B cell (primary cell): ENCODE measurements around the gene TTC23L. TPM values are rescaled to one million over a fixed set of nuclear protein-coding genes. Genes with fewer than 3 reads are reported as not detected.

Experiments used
- ATAC-seq: fragments of 200-7000 bp; cut with Tn5 transposase; one replicate; pipeline ENCODE4 v1.10.0; 2021; ENCODE audit warnings: low read depth, mild to moderate bottlenecking, moderate number of reproducible peaks, moderate library complexity
- CTCF ChIA-PET: fragments of 350-600 bp; sonication (Branson Sonifier 250); formaldehyde crosslinking; loops from one replicate; lab custom pipeline; 2021; ENCODE audit warnings: antibody characterized with exemption, inconsistent platforms; lab: Charles Lee
- POLR2A ChIA-PET: fragments of 350-600 bp; sonication (Branson Sonifier 250); formaldehyde crosslinking; loops from one replicate; lab custom pipeline; 2021; ENCODE audit warnings: antibody characterized with exemption; lab: Charles Lee
- DNase-seq: peaks from one replicate; pipeline ENCODE4 v3.0.0; 2013
- H2AFZ ChIP-seq: 2 replicates; pipeline ENCODE4 v1.6.1; 2012; ENCODE audit warnings: mild to moderate bottlenecking, low read depth, low read length; ENCODE audit not compliant: insufficient read depth, poor library complexity, severe bottlenecking
- H3K27ac ChIP-seq, 2 donors: 1 replicate in 1 of 2; 2 replicates in 1 of 2; pipeline ENCODE4 v1.5.1; 2012 to 2013; ENCODE audit warnings: low read length in 2 of 2, mild to moderate bottlenecking in 2 of 2, moderate library complexity in 1 of 2
- H3K27me3 ChIP-seq, 4 experiments: fragments of 200-600 bp in 1 of 4; sonication (generic) in 1 of 4; replicated peaks in 1 of 4; 1 replicate in 2 of 4; 2 replicates in 2 of 4; pipeline versions ENCODE4 v1.6.1 to v1.7.0; 2013 to 2016; ENCODE audit warnings: low read length in 3 of 4, mild to moderate bottlenecking in 2 of 4, mixed read lengths in 1 of 4, moderate library complexity in 1 of 4; ENCODE audit not compliant: insufficient read depth in 4 of 4, control insufficient read depth in 3 of 4; ENCODE audit errors: control extremely low read depth in 1 of 4
- H3K36me3 ChIP-seq, 2 experiments: replicated peaks in 1 of 2; 1 replicate in 1 of 2; 2 replicates in 1 of 2; pipeline versions ENCODE4 v1.6.1 to v1.7.1; 2013; ENCODE audit warnings: low read length in 1 of 2; ENCODE audit not compliant: insufficient read depth in 2 of 2, control insufficient read depth in 1 of 2; ENCODE audit errors: control extremely low read depth in 1 of 2, extremely low read depth in 1 of 2
- H3K4me1 ChIP-seq, 2 donors: fragments of 200-600 bp in 1 of 2; sonication (generic) in 1 of 2; 1 replicate in 1 of 2; 2 replicates in 1 of 2; pipeline versions ENCODE4 v1.5.1 to v1.6.1; 2013 to 2017; ENCODE audit warnings: low read length in 2 of 2; ENCODE audit not compliant: control insufficient read depth in 2 of 2, insufficient read depth in 2 of 2
- H3K4me2 ChIP-seq: replicated peaks from 2 replicates; pipeline ENCODE3; 2012; ENCODE audit warnings: mild to moderate bottlenecking, low read depth, low read length; ENCODE audit not compliant: poor library complexity, severe bottlenecking
- H3K4me3 ChIP-seq, 5 experiments: fragments of 200-600 bp in 1 of 5; sonication (generic) in 1 of 5; 1 replicate in 3 of 5; 2 replicates in 2 of 5; pipeline versions ENCODE4 v1.5.1 to v1.7.0; 2011 to 2016; ENCODE audit warnings: low read length in 4 of 5, mild to moderate bottlenecking in 4 of 5, low read depth in 2 of 5, control low read depth in 1 of 5, moderate library complexity in 1 of 5; ENCODE audit not compliant: insufficient read depth in 1 of 5; ENCODE audit errors: control extremely low read depth in 1 of 5, extremely low read depth in 1 of 5
- H3K79me2 ChIP-seq: fragments of 200-600 bp; sonication (generic); one replicate; pipeline ENCODE4 v1.6.0; 2016; ENCODE audit warnings: low read length; ENCODE audit not compliant: control insufficient read depth, insufficient read depth
- H3K9ac ChIP-seq: fragments of 200-600 bp; sonication (generic); 2 replicates; pipeline ENCODE4 v1.6.1; 2017; ENCODE audit warnings: mild to moderate bottlenecking, low read length, moderate library complexity
- H3K9me3 ChIP-seq, 3 donors: one replicate each; pipeline versions ENCODE4 v1.6.1 to v1.7.1; 2013; ENCODE audit warnings: low read length in 2 of 3; ENCODE audit not compliant: control insufficient read depth in 2 of 3, insufficient read depth in 1 of 3; ENCODE audit errors: control extremely low read depth in 1 of 3
- H4K20me1 ChIP-seq: 2 replicates; pipeline ENCODE4 v1.6.0; 2012; ENCODE audit warnings: mild to moderate bottlenecking, low read length; ENCODE audit not compliant: insufficient read depth, control insufficient read depth, poor library complexity, severe bottlenecking
- H3K27ac Mint-ChIP-seq: one replicate; pipeline ENCODE4 v1.8.0; 2021; ENCODE audit warnings: mixed read lengths
- H3K27me3 Mint-ChIP-seq: one replicate; pipeline ENCODE4 v1.8.0; 2021; ENCODE audit warnings: mixed read lengths
- H3K4me1 Mint-ChIP-seq: one replicate; pipeline ENCODE4 v1.8.0; 2021; ENCODE audit warnings: mixed read lengths
- H3K4me3 Mint-ChIP-seq: one replicate; pipeline ENCODE4 v1.8.0; 2021; ENCODE audit warnings: mixed read lengths
- H3K9me3 Mint-ChIP-seq: one replicate; pipeline ENCODE4 v1.8.0; 2022; ENCODE audit warnings: mixed read lengths; ENCODE audit not compliant: insufficient read depth
- CTCF ChIP-seq: fragments of 200-600 bp; IDR thresholded peaks from one replicate; pipeline ENCODE4 v1.8.0; 2022; ENCODE audit warnings: antibody characterized with exemption, mild to moderate bottlenecking
- EZH2 ChIP-seq: IDR thresholded peaks from 2 replicates; pipeline ENCODE4 v1.6.1; 2012; ENCODE audit warnings: borderline replicate concordance, low read depth, mild to moderate bottlenecking, moderate library complexity, low read length; ENCODE audit not compliant: insufficient read depth, poor library complexity, severe bottlenecking
- WGBS: methylation state at CpG from one replicate; pipeline ENCODE4 v1.1.5; 2013; ENCODE audit warnings: missing lambda C conversion rate; ENCODE audit not compliant: insufficient coverage; 5-methylcytosine and 5-hydroxymethylcytosine counted together
- intact Hi-C: fragments of 100-400 bp; cut with micrococcal nuclease; formaldehyde crosslinking; loops from one replicate; pipeline ENCODE4 v1.10.0; 2022
- polyA plus RNA-seq: library from polyadenylated mRNA; depleted of rRNA; stranded (reverse); fragments of >200 nt; gene quantifications from 2 replicates; pipeline ENCODE4 v1.2.3, GENCODE V29; 2012
- total RNA-seq, 2 donors: library from RNA; stranded (reverse); fragments of 120-200 nt in 1 of 2; gene quantifications; 1 replicate in 1 of 2; 2 replicates in 1 of 2; pipeline versions ENCODE4 v1.2.3 to v1.2.4, GENCODE V29; 2013 to 2022

TTC23L gene
- total and polyA plus RNA-seq, 2 donors (not counting 1 experiment from before 2014, with no cell fraction given), result 0.03 to 0.15 TPM

- 98% methylated on average over 6 of the region's 11 CpGs for WGBS
- Histone ChIP-seq H3K4me2 (no peak overlapping the region), H3K27ac (no peak overlapping the region), H3K4me3 (no peak overlapping the region), H3K79me2 (no peaks in the 10 kb centered on the region), H2AFZ (no peak overlapping the region), H3K36me3 (peaks cover 11 to 44% of the 10 kb centered on the region in 2 experiments), H3K27me3 (no peaks in the 10 kb centered on the region), H3K4me1 (no peaks in the 10 kb centered on the region), H4K20me1 (no peaks in the 10 kb centered on the region), H3K9me3 (no peaks in the 10 kb centered on the region), H3K9ac (no peak overlapping the region)
- ChIA-PET POLR2A (no interaction called here), CTCF (interaction anchor here (0.6 to 1.8 kb wide), 2 partner anchors 13 to 1801 kb away, joined by 3 to 4 read pairs; no protein-coding TSS in a partner anchor)
- intact Hi-C loops, result no loop called here
- no peak overlapping the region for H3K27ac Mint-ChIP-seq
- DNase-seq (no peak), ATAC-seq (no peak)
- no peaks in the 10 kb centered on the region for H3K4me1 Mint-ChIP-seq
- no peak for TF ChIP-seq CTCF
- TF ChIP-seq EZH2, result no peak
- no peaks in the 10 kb centered on the region for H3K9me3 Mint-ChIP-seq
- no peaks in the 10 kb centered on the region for H3K27me3 Mint-ChIP-seq
- H3K4me3 Mint-ChIP-seq, result no peak overlapping the region
These were observed 105.6 kb downstream of the TTC23L start for GRCh38 chr5:34944460-34945047.

Other genes starting within 250 kb of the TTC23L start
- 0.66 and 1.9 TPM in 2 replicates for gene RAI14, start 182.8 kb upstream of the TTC23L start, total RNA-seq
- 0.03 and 0.55 TPM in 2 replicates for gene RAI14, start 182.8 kb upstream of the TTC23L start, polyA plus RNA-seq
- gene RAD1, start 76.3 kb downstream of the TTC23L start, total RNA-seq, result 25.9 and 26.1 TPM in 2 replicates
- gene RAD1, start 76.3 kb downstream of the TTC23L start, polyA plus RNA-seq, result 7.8 and 12.2 TPM in 2 replicates
- gene BRIX1, start 76.5 kb downstream of the TTC23L start, total RNA-seq, result 26.4 and 29.3 TPM in 2 replicates
- gene BRIX1, start 76.5 kb downstream of the TTC23L start, polyA plus RNA-seq, result 6.9 and 9.7 TPM in 2 replicates
- gene DNAJC21, start 90.4 kb downstream of the TTC23L start, total RNA-seq, result 58.3 and 59.3 TPM in 2 replicates
- 7.2 and 15.9 TPM in 2 replicates for gene DNAJC21, start 90.4 kb downstream of the TTC23L start, polyA plus RNA-seq
- not detected in 2 replicates for gene AGXT2, start 208.8 kb downstream of the TTC23L start, total RNA-seq
- not detected in 2 replicates for gene AGXT2, start 208.8 kb downstream of the TTC23L start, polyA plus RNA-seq